ENCODE data around the gene OSBPL5.

The OSBPL5 gene

GRCh38 chr11:3148990-3149851, 15.9 kb downstream of the OSBPL5 start:
- no peak for DNase-seq (ENCODE audit: low spot score)

- no peak for DNase-seq (ENCODE audit: low spot score)
Measured at GRCh38 chr11:3148255-3148989, 16.7 kb downstream of the OSBPL5 start.

GRCh38 chr11:3147626-3148025, 17.5 kb downstream of the OSBPL5 start:
- DNase-seq (ENCODE audit: low spot score), result no peak

GRCh38 chr11:3147257-3147619, 17.9 kb downstream of the OSBPL5 start:
- DNase-seq (ENCODE audit: low spot score), result no peak

- DNase-seq (ENCODE audit: low spot score), result no peak
Measured at GRCh38 chr11:3146612-3147256, 18.4 kb downstream of the OSBPL5 start.

- no peak for DNase-seq (ENCODE audit: low spot score)
Measured at GRCh38 chr11:3145206-3145520, 19.9 kb downstream of the OSBPL5 start.

- no peak for DNase-seq (ENCODE audit: low spot score)
Measured at GRCh38 chr11:3144296-3145205, 20.6 kb downstream of the OSBPL5 start.

GRCh38 chr11:3143136-3143880, 21.8 kb downstream of the OSBPL5 start:
- no peak for DNase-seq (ENCODE audit: low spot score)

GRCh38 chr11:3140291-3140603, 24.9 kb downstream of the OSBPL5 start:
- no peak for DNase-seq (ENCODE audit: low spot score)

GRCh38 chr11:3139481-3140290, 25.4 kb downstream of the OSBPL5 start:
- DNase-seq (ENCODE audit: low spot score), result no peak

- DNase-seq (ENCODE audit: low spot score), result no peak
Measured at GRCh38 chr11:3139086-3139440, 26.0 kb downstream of the OSBPL5 start.

- DNase-seq (ENCODE audit: low spot score), result no peak
Measured at GRCh38 chr11:3138178-3139085, 26.7 kb downstream of the OSBPL5 start.

- no peak for DNase-seq (ENCODE audit: low spot score)
Measured at GRCh38 chr11:3137486-3138177, 27.5 kb downstream of the OSBPL5 start.

- DNase-seq (ENCODE audit: low spot score), result no peak
Measured at GRCh38 chr11:3136546-3137455, 28.3 kb downstream of the OSBPL5 start.

GRCh38 chr11:3135481-3136440, 29.3 kb downstream of the OSBPL5 start:
- no peak for DNase-seq (ENCODE audit: low spot score)

- no peak for DNase-seq (ENCODE audit: low spot score)
Measured at GRCh38 chr11:3134651-3135480, 30.2 kb downstream of the OSBPL5 start.
